Epidermal melanocyte (primary cell): ENCODE results near the gene GCK.
A peak's percentile ranks its signal among the peaks of the same experiment; 100 is the strongest.

Source experiments
- DNase-seq: peaks from one replicate; pipeline ENCODE4 v3.0.0; 2011; ENCODE audit warnings: low spot score; ENCODE audit not compliant: insufficient read length

GCK gene

DNA sequence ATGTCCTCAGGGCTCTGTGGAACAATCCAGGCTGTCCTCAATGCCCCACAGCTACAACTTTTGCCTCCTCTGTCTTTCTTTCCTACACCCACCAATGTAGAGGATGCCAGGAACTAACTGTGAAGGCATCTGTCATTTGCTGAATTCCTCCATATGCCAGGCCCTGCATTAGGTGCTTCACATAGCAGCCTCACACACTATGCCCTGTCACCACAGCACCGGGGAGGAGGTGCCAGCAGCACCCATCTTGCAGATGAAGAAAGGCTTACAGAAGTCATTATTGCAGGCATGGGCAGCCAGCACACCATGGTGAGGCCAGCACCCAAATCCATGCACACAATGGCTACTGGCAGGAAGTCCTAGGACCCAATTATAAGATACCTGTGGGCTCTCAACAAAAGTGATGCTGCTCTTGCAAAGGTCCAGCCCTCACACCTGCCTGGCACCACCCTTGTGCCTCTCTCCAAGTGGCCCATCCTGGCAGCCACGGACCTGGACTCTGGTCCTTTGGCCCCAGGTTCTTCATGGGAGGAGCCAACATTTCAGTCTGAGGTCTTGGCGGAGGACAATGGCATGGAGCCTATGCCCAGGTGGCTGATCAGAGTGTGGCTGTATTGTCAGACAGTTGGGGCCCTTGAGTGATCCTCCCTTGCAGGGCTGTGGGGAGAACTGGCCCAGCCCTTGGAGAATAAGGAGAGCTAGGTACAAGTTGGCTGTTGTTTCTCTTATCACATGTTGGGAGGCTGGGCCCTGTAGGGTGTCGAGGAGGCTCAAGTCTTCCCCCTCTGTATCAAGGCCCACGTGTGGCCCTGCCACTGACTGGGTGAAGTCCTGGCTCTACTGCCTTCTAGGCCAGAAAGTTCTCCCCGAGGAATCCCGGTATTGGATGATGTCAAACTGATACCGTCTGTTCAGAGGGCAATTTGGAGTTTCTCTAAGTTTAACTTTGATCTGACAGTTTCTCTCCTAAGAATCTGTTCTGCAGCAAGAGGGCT, 33.8 kb downstream of the GCK start:
- DNase-seq: no peak

GRCh38 chr7:44154703-44155102, 34.5 kb downstream of the GCK start:
- DNase-seq: no peak

- no peak for DNase-seq
Measured at GRCh38 chr7:44153948-44154335, 35.3 kb downstream of the GCK start.

GRCh38 chr7:44152971-44153947, 36.0 kb downstream of the GCK start:
- no peak for DNase-seq

DNA sequence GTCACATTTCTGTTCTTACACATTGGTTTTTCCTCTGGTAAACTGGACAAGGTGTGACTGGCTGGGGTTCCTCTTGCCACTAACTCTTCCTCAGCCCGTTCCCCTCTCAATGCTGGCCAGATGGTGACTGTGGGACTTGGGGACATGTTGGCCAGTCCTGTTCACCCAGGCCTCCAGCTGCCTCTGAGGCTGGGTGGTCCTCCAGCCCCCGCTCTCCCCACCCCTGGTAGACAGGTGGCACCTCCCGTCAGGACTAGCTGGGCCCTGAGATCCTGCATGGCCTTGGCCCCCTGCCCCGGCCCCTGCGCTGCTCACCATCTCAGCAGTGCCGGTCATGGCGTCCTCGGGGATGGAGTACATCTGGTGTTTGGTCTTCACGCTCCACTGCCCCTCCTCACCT, 37.3 kb downstream of the GCK start:
- no peak for DNase-seq

DNA sequence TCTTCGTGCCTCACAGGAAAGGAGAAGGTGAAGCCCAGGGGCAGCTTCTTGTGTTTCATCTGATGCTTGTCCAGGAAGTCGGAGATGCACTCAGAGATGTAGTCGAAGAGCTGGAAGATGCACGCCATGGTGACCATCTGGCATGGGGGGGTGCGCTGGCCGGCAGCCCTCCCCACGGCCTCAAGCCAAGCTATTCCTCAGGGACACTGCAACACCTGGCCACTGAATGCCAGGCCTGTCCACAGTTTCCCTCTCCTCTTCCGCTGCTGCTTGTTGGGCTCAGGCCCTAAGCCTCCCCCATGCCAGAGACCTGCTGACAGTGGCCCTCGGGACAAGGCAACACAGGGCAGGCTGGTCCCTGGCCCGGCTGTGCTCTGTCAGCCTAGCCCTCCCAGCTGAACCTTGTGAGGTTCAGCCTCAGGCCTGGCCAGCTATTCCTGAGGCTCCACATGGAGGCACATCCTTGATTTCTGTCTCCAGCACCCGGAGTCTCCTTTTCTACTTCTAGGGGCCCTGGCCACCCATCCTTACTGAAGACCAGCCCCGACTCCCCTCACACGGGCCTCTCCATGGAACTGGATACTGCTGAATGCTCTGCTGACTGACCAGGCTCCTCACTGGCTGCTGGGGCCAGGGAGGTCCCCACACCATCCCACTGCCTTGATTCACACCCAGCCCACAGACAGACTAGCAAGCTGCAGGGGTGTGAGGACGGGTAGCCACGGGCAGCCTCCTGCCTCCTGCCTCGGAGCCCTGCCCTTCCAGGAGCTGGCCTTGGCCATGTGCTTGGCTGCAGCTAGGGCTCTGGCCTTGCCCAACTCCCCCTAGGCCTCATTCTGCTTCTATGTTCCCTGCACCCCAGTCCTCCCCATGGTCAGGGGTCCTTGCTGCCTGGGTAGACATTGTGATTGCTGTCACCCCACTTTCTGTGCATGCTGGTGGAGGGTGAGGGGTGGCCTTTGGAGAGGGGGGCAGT, 38.0 kb downstream of the GCK start:
- DNase-seq: no peak

- no peak for DNase-seq
Measured at GRCh38 chr7:44150466-44150832, 38.8 kb downstream of the GCK start.

DNA sequence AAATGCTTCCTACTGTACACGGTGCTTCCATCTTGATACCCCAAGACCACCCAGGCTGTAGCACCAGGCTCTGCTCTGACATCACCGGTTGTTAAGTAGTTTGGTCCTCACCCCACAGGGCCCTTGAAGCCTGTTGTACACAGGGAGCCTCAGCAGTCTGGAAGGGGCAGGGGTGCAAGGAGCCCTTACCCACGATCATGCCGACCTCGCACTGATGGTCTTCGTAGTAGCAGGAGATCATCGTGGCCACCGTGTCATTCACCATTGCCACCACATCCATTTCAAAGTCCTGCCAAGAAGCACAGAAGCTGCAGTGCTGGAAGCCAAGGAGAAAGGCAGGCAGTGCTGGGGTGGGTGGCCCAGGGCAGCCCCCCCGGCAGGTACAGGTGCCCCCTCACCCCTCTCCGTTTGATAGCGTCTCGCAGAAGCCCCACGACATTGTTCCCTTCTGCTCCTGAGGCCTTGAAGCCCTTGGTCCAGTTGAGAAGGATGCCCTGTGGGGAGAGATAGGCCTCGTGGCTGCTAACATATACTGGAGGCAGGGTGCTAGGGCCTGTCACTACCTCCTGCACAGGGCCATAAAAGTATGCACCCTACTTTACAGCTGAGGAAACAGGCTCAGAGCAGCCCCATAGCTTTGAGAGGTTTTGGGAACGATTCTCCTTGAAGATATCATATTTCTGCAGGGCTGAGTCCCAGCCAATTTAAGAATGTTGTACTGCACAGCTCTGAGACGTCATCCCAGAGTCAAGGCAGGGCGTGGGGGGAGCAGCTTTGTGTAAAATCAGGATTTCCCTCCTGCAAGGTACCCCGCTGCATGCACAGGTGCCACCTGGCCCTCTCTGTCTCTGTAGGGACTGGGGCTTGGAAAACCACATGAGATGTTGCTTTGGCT, 39.4 kb downstream of the GCK start:
- DNase-seq: no peak

GRCh38 chr7:44148961-44149536, 40.2 kb downstream of the GCK start:
- DNase-seq: no peak

- DNase-seq: no peak
Measured at GRCh38 chr7:44148166-44148565, 41.1 kb downstream of the GCK start.

- DNase-seq: no peak
Measured at GRCh38 chr7:44147026-44147991, 41.9 kb downstream of the GCK start.

GRCh38 chr7:44145969-44146911, 43.0 kb downstream of the GCK start:
- peak; percentile 52 for DNase-seq

DNA sequence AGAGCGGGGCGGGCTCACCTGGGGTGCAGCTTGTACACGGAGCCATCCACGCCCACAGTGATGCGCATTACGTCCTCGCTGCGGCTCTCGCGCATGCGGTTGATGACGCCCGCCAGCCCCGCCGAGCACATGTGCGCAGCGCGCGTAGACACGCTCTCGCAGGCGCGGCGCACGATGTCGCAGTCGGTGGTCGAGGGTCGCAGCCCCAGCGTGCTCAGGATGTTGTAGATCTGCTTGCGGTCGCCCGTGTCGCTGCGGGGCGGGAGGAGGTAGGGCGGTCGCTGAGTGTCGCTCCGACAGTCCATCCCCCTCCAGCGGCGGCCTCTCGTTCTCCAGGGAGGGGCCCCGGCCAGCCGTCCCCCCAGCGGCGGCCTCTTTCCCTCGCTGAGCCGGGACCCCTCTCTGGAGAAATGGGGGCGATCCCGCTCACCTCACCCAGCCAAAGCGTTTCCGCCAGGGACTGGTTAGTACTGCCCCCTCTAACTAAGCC, 43.7 kb downstream of the GCK start:
- DNase-seq: no peak

GRCh38 chr7:44144968-44145478, 44.2 kb downstream of the GCK start:
- DNase-seq: no peak

GRCh38 chr7:44144426-44144967, 44.7 kb downstream of the GCK start:
- no peak for DNase-seq

DNA sequence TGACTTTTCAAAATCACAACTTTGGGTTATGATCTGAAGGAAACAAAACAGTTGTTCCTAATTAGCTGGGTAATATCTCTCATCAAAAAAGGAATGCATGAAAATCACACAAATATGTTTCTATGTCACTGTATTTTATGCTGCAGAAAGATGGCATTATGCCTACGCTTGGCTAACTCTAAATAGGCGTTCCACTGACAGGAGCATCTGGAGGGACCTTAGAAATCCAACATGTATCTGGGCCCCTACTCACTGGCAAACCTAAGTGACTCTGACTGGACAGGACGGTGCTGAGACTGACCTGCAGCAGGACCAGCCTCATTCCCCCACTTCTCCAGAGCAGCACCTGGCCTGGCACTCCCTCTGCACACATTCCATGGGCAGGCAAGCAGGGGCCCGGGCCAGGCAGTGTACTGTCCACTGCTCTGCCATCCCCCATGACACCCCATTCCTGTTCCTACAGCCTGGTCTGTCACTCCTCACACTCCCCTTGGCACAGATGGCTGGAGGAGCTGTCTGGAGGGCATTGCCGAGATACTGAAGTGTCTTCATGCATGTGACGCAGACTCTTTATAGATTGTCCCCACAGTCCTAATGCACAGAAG, 45.5 kb downstream of the GCK start:
- no peak for DNase-seq
